Stimulated activated naive CD8-positive, alpha-beta T cell treated with anti-CD3 and anti-CD28 coated beads, Interleukin-15, amount 100 ng/mL, for 72 hours (primary cell): ENCODE data around the gene RIPPLY1.
"Not testable (repeated sequence)": the region's sequence is repeated elsewhere in the genome, so short reads cannot be mapped to it uniquely, and the experiment has no call there.

Experiments used
- ATAC-seq: fragments of 150-1000 bp; cut with Tn5 transposase; 2 replicates; pipeline ENCODE4 v1.10.0; 2021; ENCODE audit warnings: mild to moderate bottlenecking, moderate library complexity
- DNase-seq, 2 donors: peaks; one replicate each; pipeline ENCODE4 v3.0.0; 2021 to 2022
- H3K27ac Mint-ChIP-seq, 2 donors: one replicate each; pipeline ENCODE4 v1.8.0; 2022; ENCODE audit warnings: mild to moderate bottlenecking in 2 of 2, mixed read lengths in 2 of 2, moderate library complexity in 2 of 2
- H3K27me3 Mint-ChIP-seq: one replicate; pipeline ENCODE4 v1.8.0; 2022; ENCODE audit warnings: mixed read lengths
- H3K4me1 Mint-ChIP-seq: one replicate; pipeline ENCODE4 v1.8.0; 2022; ENCODE audit warnings: mild to moderate bottlenecking, mixed read lengths
- H3K4me3 Mint-ChIP-seq, 2 donors: one replicate each; pipeline ENCODE4 v1.8.0; 2022; ENCODE audit warnings: mild to moderate bottlenecking in 2 of 2, mixed read lengths in 2 of 2, moderate library complexity in 1 of 2
- H3K9me3 Mint-ChIP-seq, 2 donors: one replicate each; pipeline ENCODE4 v1.8.0; 2022; ENCODE audit warnings: mixed read lengths in 2 of 2

Gene RIPPLY1

GRCh38 chrX:106897259-106897658 lies 5.9 kb downstream of the RIPPLY1 start:
- no peaks in the 10 kb centered on the region for H3K4me1 Mint-ChIP-seq
- DNase-seq (no peak), ATAC-seq (no peak)
- no peak overlapping the region for H3K4me3 Mint-ChIP-seq
- no peaks in the 10 kb centered on the region for H3K27me3 Mint-ChIP-seq
- H3K9me3 Mint-ChIP-seq, result no peaks in the 10 kb centered on the region
- peak overlapping the region in 1 of 2 donors; percentile 65 for H3K27ac Mint-ChIP-seq

GRCh38 chrX:106894978-106895452 lies 8.1 kb downstream of the RIPPLY1 start:
- Mint-ChIP-seq H3K4me3 (no peak overlapping the region), H3K27me3 (no peaks in the 10 kb centered on the region), H3K27ac (no peak overlapping the region), H3K4me1 (no peaks in the 10 kb centered on the region), H3K9me3 (no peaks in the 10 kb centered on the region)
- peak; percentile 38 for ATAC-seq
- DNase-seq, result no peak

GRCh38 chrX:106894392-106894909 lies 8.7 kb downstream of the RIPPLY1 start:
- Mint-ChIP-seq H3K27me3 (no peaks in the 10 kb centered on the region), H3K9me3 (no peaks in the 10 kb centered on the region), H3K4me1 (no peaks in the 10 kb centered on the region), H3K4me3 (no peak overlapping the region), H3K27ac (no peak overlapping the region)
- ATAC-seq (peak; percentile 67), DNase-seq (peak; percentile 26 to 34)

GRCh38 chrX:106891762-106892460 lies 11.2 kb downstream of the RIPPLY1 start:
- DNase-seq, result no peak
- Mint-ChIP-seq H3K27me3 (no peaks in the 10 kb centered on the region), H3K4me1 (no peaks in the 10 kb centered on the region), H3K9me3 (no peaks in the 10 kb centered on the region), H3K4me3 (no peak overlapping the region), H3K27ac (no peak overlapping the region)
- no peak for ATAC-seq

GRCh38 chrX:106889468-106889867 lies 13.7 kb downstream of the RIPPLY1 start:
- Mint-ChIP-seq H3K9me3 (no peaks in the 10 kb centered on the region), H3K4me3 (no peak overlapping the region), H3K27ac (no peak overlapping the region), H3K4me1 (no peaks in the 10 kb centered on the region), H3K27me3 (no peaks in the 10 kb centered on the region)
- no peak for DNase-seq
- ATAC-seq, result no peak

GRCh38 chrX:106875151-106875550 lies 28.0 kb downstream of the RIPPLY1 start:
- ATAC-seq (no peak), DNase-seq (no peak)
- H3K27ac Mint-ChIP-seq, result no peak overlapping the region
- H3K4me3 Mint-ChIP-seq, result no peak overlapping the region
- no peaks in the 10 kb centered on the region for H3K9me3 Mint-ChIP-seq
- no peaks in the 10 kb centered on the region for H3K4me1 Mint-ChIP-seq
- peaks cover 6% of the 10 kb centered on the region for H3K27me3 Mint-ChIP-seq

GRCh38 chrX:106874075-106874474 lies 29.1 kb downstream of the RIPPLY1 start:
- ATAC-seq (no peak), DNase-seq (no peak)
- Mint-ChIP-seq H3K27me3 (peaks cover 6% of the 10 kb centered on the region), H3K4me3 (no peak overlapping the region), H3K9me3 (no peaks in the 10 kb centered on the region), H3K27ac (no peak overlapping the region), H3K4me1 (no peaks in the 10 kb centered on the region)

GRCh38 chrX:106872796-106873195 lies 30.3 kb downstream of the RIPPLY1 start:
- H3K27me3 Mint-ChIP-seq, H3K4me1 Mint-ChIP-seq, H3K9me3 Mint-ChIP-seq, H3K4me3 Mint-ChIP-seq, DNase-seq, ATAC-seq, H3K27ac Mint-ChIP-seq: not testable (repeated sequence)

GRCh38 chrX:106863697-106864096 lies 39.4 kb downstream of the RIPPLY1 start:
- H3K27me3 Mint-ChIP-seq, result no peaks in the 10 kb centered on the region
- no peaks in the 10 kb centered on the region for H3K4me1 Mint-ChIP-seq
- DNase-seq (no peak), ATAC-seq (no peak)
- H3K9me3 Mint-ChIP-seq, result peaks cover 0 to 8% of the 10 kb centered on the region in 2 donors
- H3K4me3 Mint-ChIP-seq, result no peak overlapping the region
- H3K27ac Mint-ChIP-seq, result no peak overlapping the region

GRCh38 chrX:106862972-106863688 lies 40.0 kb downstream of the RIPPLY1 start:
- Mint-ChIP-seq H3K4me3 (no peak overlapping the region), H3K9me3 (peaks cover 0 to 8% of the 10 kb centered on the region in 2 donors), H3K27me3 (no peaks in the 10 kb centered on the region), H3K4me1 (no peaks in the 10 kb centered on the region), H3K27ac (no peak overlapping the region)
- ATAC-seq, result no peak
- peak; percentile 3 to 9 for DNase-seq
